Transverse colon (tissue), 4 donors: ENCODE results near the gene P2RY6. TPM values are rescaled to one million over a fixed set of nuclear protein-coding genes. Genes with fewer than 3 reads are reported as not detected.

ENCODE experiments used
- DNase-seq: peaks from one replicate; pipeline ENCODE4 v3.0.0-alpha.2; 2019
- H3K27ac ChIP-seq, 4 donors: fragments of 200-600 bp; sonication (generic); 2 replicates each; pipeline ENCODE4 v1.5.1; 2016 to 2018; ENCODE audit warnings: inconsistent platforms in 4 of 4
- H3K27me3 ChIP-seq: fragments of 200-600 bp; sonication (generic); 2 replicates; pipeline ENCODE4 v1.5.1; 2017; ENCODE audit warnings: inconsistent platforms
- H3K36me3 ChIP-seq, 4 donors: fragments of 200-600 bp; sonication (generic); 2 replicates each; pipeline ENCODE4 v1.5.1; 2017 to 2019; ENCODE audit warnings: inconsistent platforms in 4 of 4
- H3K4me1 ChIP-seq, 4 donors: fragments of 200-600 bp; sonication (generic); 2 replicates each; pipeline ENCODE4 v1.5.1; 2017 to 2020; ENCODE audit warnings: inconsistent platforms in 4 of 4
- H3K4me3 ChIP-seq, 4 donors: fragments of 200-600 bp; sonication (generic); 1 replicate in 1 of 4; 2 replicates in 3 of 4; pipeline versions ENCODE4 v1.5.1 to v1.6.1; 2017 to 2019; ENCODE audit warnings: inconsistent platforms in 4 of 4
- H3K9me3 ChIP-seq, 2 donors: fragments of 200-600 bp; sonication (generic); 2 replicates each; pipeline ENCODE4 v1.5.1; 2017 to 2019; ENCODE audit warnings: inconsistent platforms in 2 of 2
- CTCF ChIP-seq, 5 experiments: fragments of 200-600 bp in 3 of 5; fragments of 450-650 bp in 2 of 5; sonication (generic) in 3 of 5; IDR thresholded peaks; 1 replicate in 2 of 5; 2 replicates in 3 of 5; pipeline ENCODE4 v1.5.1; 2016 to 2017; ENCODE audit warnings: antibody characterized with exemption in 5 of 5, inconsistent platforms in 3 of 5, mild to moderate bottlenecking in 2 of 5, moderate library complexity in 1 of 5
- EP300 ChIP-seq: sonication (generic); formaldehyde crosslinking; IDR thresholded peaks from one replicate; pipeline ENCODE4 v1.6.1; 2017; ENCODE audit warnings: antibody characterized with exemption, low read depth
- POLR2A ChIP-seq: fragments of 450-650 bp; IDR thresholded peaks from one replicate; pipeline ENCODE4 v1.6.1; 2016; ENCODE audit warnings: antibody characterized with exemption, mild to moderate bottlenecking, moderate library complexity
- POLR2AphosphoS5 ChIP-seq, 3 donors: sonication (generic); formaldehyde crosslinking; IDR thresholded peaks; one replicate each; pipeline ENCODE4 v1.6.1; 2016; ENCODE audit warnings: antibody characterized with exemption in 3 of 3
- WGBS, 2 donors: methylation state at CpG; one replicate each; pipeline ENCODE4 v1.1.5; 2018; ENCODE audit warnings: low coverage in 1 of 2; 5-methylcytosine and 5-hydroxymethylcytosine counted together
- in situ Hi-C, 4 donors: fragments of 200-750 bp; cut with MboI; loops; one replicate each; pipeline versions ENCODE4 v1.15.0 to v1.15.1; 2017; ENCODE audit warnings: low sequenced_read_pairs in 3 of 4, low pct_ligation_motif_present in 1 of 4, low pct_unique_long_range_greater_than_20kb in 1 of 4
- intact Hi-C: fragments of 100-400 bp; cut with DNase I; formaldehyde crosslinking; loops from one replicate; pipeline ENCODE4 v1.15.1; 2023; ENCODE audit warnings: low total_unique reads
- total RNA-seq, 4 donors: library from RNA; depleted of rRNA; stranded (reverse); fragments of >200 nt; gene quantifications; one replicate each; pipeline ENCODE4 v1.1.0, GENCODE V29; 2016

Gene P2RY6
- total RNA-seq, 4 donors from 2014 or later: 1.1 to 1.6 (median 1.4) TPM; not detected in 1

- no peaks in the 10 kb centered on the region for H3K36me3 ChIP-seq
- no peaks in the 10 kb centered on the region for H3K27me3 ChIP-seq
- in situ Hi-C loops (no loop called here), intact Hi-C loops (loop anchor here (10.0 kb wide), 1 partner anchor 365 kb away; no protein-coding TSS in a partner anchor)
- H3K4me3 ChIP-seq: no peak overlapping the region
- H3K4me1 ChIP-seq: no peaks in the 10 kb centered on the region
- H3K9me3 ChIP-seq: no peaks in the 10 kb centered on the region
- no peak for DNase-seq
- 93% methylated on average over 10 of the region's 10 CpGs; no CpG with 5 or more reads in 1 of the 2 donors for WGBS, 2 donors
- H3K27ac ChIP-seq: no peak overlapping the region
- TF ChIP-seq EP300 (no peak), POLR2AphosphoS5 (IDR thresholded peaks at IDR 0.05) (no peak), CTCF (IDR thresholded peaks at IDR 0.05) (no peak), POLR2A (no peak)
Observed at GRCh38 chr11:73299751-73300150, 27.6 kb downstream of the P2RY6 start.

GRCh38 chr11:73306069-73306841, 34.1 kb downstream of the P2RY6 start:
- DNase-seq: no peak
- in situ Hi-C loops (loop anchor here in 1 of 4 donors (5.0 kb wide), 1 partner anchor 36 kb away; no protein-coding TSS in a partner anchor), intact Hi-C loops (loop anchor here (10.0 kb wide), 1 partner anchor 359 kb away; no protein-coding TSS in a partner anchor)
- Histone ChIP-seq H3K27me3 (peaks cover 13% of the 10 kb centered on the region), H3K4me1 (peaks cover 3 to 43% (median 22%) of the 10 kb centered on the region in 4 donors), H3K4me3 (no peak overlapping the region), H3K9me3 (no peaks in the 10 kb centered on the region), H3K36me3 (no peaks in the 10 kb centered on the region), H3K27ac (peak overlapping the region in 3 of 4 donors; percentile 95 to 99 (median 95))
- 79 to 80% methylated on average over 2 to 7 of the region's 7 CpGs for WGBS, 2 donors
- TF ChIP-seq POLR2AphosphoS5 (IDR thresholded peaks at IDR 0.05): no peak
- TF ChIP-seq POLR2A: no peak
- no peak for TF ChIP-seq EP300
- no peak for TF ChIP-seq CTCF (IDR thresholded peaks at IDR 0.05)

- peak overlapping the region; percentile 95 to 99 (median 95) for H3K27ac ChIP-seq
- intact Hi-C loops: loop anchor here (1.0 to 10.0 kb wide), 2 partner anchors 28 to 358 kb away; no protein-coding TSS in a partner anchor
- H3K4me3 ChIP-seq: peak overlapping the region; percentile 2 to 63 (median 54)
- no peak for DNase-seq
- H3K36me3 ChIP-seq: no peaks in the 10 kb centered on the region
- TF ChIP-seq POLR2A (no peak), EP300 (no peak), POLR2AphosphoS5 (IDR thresholded peaks at IDR 0.05) (no peak), CTCF (IDR thresholded peaks at IDR 0.05) (no peak)
- H3K4me1 ChIP-seq: peaks cover 3 to 48% (median 23%) of the 10 kb centered on the region in 4 donors
- 16 to 19% methylated on average over 18 of the region's 18 CpGs for WGBS, 2 donors
- no peaks in the 10 kb centered on the region for H3K9me3 ChIP-seq
- in situ Hi-C loops: loop anchor here in 1 of 4 donors (5.0 kb wide), 1 partner anchor 35 kb away; no protein-coding TSS in a partner anchor
- peaks cover 13% of the 10 kb centered on the region for H3K27me3 ChIP-seq
Observed at GRCh38 chr11:73306977-73307322, 34.8 kb downstream of the P2RY6 start.

- peaks cover 13% of the 10 kb centered on the region for H3K27me3 ChIP-seq
- H3K4me1 ChIP-seq: peaks cover 3 to 52% (median 25%) of the 10 kb centered on the region in 4 donors
- peak; percentile 97 for DNase-seq
- H3K9me3 ChIP-seq: no peaks in the 10 kb centered on the region
- peak overlapping the region; percentile 45 to 88 (median 62) for H3K4me3 ChIP-seq
- TF ChIP-seq POLR2AphosphoS5 (IDR thresholded peaks at IDR 0.05) (peak; percentile 65 to 84 (median 78)), CTCF (IDR thresholded peaks at IDR 0.05) (peak; percentile 74 to 96 (median 88)), EP300 (no peak), POLR2A (peak; percentile 68)
- H3K36me3 ChIP-seq: no peaks in the 10 kb centered on the region
- H3K27ac ChIP-seq: peak overlapping the region; percentile 95 to 99 (median 95)
- in situ Hi-C loops (loop anchor here in 1 of 4 donors (5.0 kb wide), 1 partner anchor 35 kb away; no protein-coding TSS in a partner anchor), intact Hi-C loops (loop anchor here (1.0 to 10.0 kb wide), 2 partner anchors 28 to 357 kb away; no protein-coding TSS in a partner anchor)
- WGBS, 2 donors: 2% methylated on average over 48 of the region's 56 CpGs; no CpG with 5 or more reads in 1 of the 2 donors
Observed at GRCh38 chr11:73307323-73308002, 35.3 kb downstream of the P2RY6 start.
